Endothelial cell of umbilical vein (primary cell): Measurements from ENCODE around the gene VAMP2. TPM values are rescaled to one million over a fixed set of nuclear protein-coding genes. Genes with fewer than 3 reads are reported as not detected.

Experiments
- BruUV-seq: library from RNA; stranded (reverse); fragments of 400-500 nt; replicated peaks from 2 replicates; lab custom pipeline; 2021; lab: Mats Ljungman, UMichigan
- CTCF ChIA-PET: fragments of 300-600, 350-600 bp; sonication (Branson Sonifier 250); formaldehyde crosslinking; loops from one replicate; lab custom pipeline; 2021; ENCODE audit warnings: antibody characterized with exemption, inconsistent platforms; lab: Charles Lee
- POLR2A ChIA-PET: fragments of 300-600, 350-600 bp; sonication (Branson Sonifier 250); formaldehyde crosslinking; loops from one replicate; lab custom pipeline; 2021; ENCODE audit warnings: antibody characterized with exemption, inconsistent platforms; lab: Charles Lee
- DNase-seq: peaks from one replicate; pipeline ENCODE4 v3.0.0-alpha.2; 2011; ENCODE audit warnings: low read depth, low spot score
- FAIRE-seq: peaks from 2 replicates; lab custom pipeline; 2011; peaks lifted over from hg19 to GRCh38; lab: Jason Lieb, UNC
- H2AFZ ChIP-seq: 2 replicates; pipeline ENCODE4 v1.6.0; 2012; ENCODE audit warnings: low read depth, low read length, control low read depth, inconsistent platforms
- H3K27ac ChIP-seq: 2 replicates; pipeline ENCODE4 v1.5.1; 2011; ENCODE audit warnings: low read depth, mild to moderate bottlenecking, control low read depth, low read length, moderate library complexity; ENCODE audit not compliant: insufficient read depth
- H3K27me3 ChIP-seq, 2 experiments: 2 replicates each; pipeline versions ENCODE4 v1.6.0 to v1.6.1; 2011; ENCODE audit warnings: low read length in 2 of 2, mixed read lengths in 1 of 2; ENCODE audit not compliant: control insufficient read depth in 2 of 2, insufficient read depth in 2 of 2
- H3K36me3 ChIP-seq, 2 experiments: 2 replicates in 1 of 2; 3 replicates in 1 of 2; pipeline ENCODE4 v1.5.1; 2011; ENCODE audit warnings: low read length in 2 of 2, mild to moderate bottlenecking in 1 of 2, moderate library complexity in 1 of 2; ENCODE audit not compliant: control insufficient read depth in 2 of 2, insufficient read depth in 2 of 2; ENCODE audit errors: extremely low read depth in 1 of 2
- H3K4me1 ChIP-seq: 3 replicates; pipeline ENCODE4 v1.5.1; 2011; ENCODE audit warnings: mild to moderate bottlenecking, low read length; ENCODE audit not compliant: control insufficient read depth, insufficient read depth; ENCODE audit errors: extremely low read depth
- H3K4me2 ChIP-seq: 2 replicates; pipeline ENCODE4 v1.6.1; 2011; ENCODE audit warnings: low read length, control low read depth, mixed read lengths; ENCODE audit not compliant: insufficient read depth
- H3K4me3 ChIP-seq, 3 experiments: fragments of 200-600 bp in 1 of 3; sonication (generic), shearing (Covaris generic) in 1 of 3; replicated peaks in 1 of 3; 2 replicates each; pipeline ENCODE4 v1.5.1; 2011 to 2016; ENCODE audit warnings: control low read depth in 3 of 3, low read length in 3 of 3, mild to moderate bottlenecking in 2 of 3, inconsistent platforms in 1 of 3, low read depth in 1 of 3, moderate library complexity in 1 of 3; ENCODE audit not compliant: insufficient read depth in 1 of 3
- H3K79me2 ChIP-seq: 2 replicates; pipeline ENCODE4 v1.6.0; 2012; ENCODE audit warnings: low read length, inconsistent platforms; ENCODE audit not compliant: control insufficient read depth, insufficient read depth
- H3K9ac ChIP-seq: replicated peaks from 2 replicates; pipeline ENCODE3; 2011; ENCODE audit warnings: low read length, control low read depth; ENCODE audit not compliant: insufficient read depth; ENCODE audit errors: extremely low read depth
- H3K9me1 ChIP-seq: replicated peaks from 3 replicates; pipeline ENCODE4 v1.6.0; 2011; ENCODE audit warnings: mild to moderate bottlenecking, low read length; ENCODE audit not compliant: control insufficient read depth, insufficient read depth; ENCODE audit errors: extremely low read depth
- H3K9me3 ChIP-seq: replicated peaks from 2 replicates; pipeline ENCODE4 v1.5.1; 2012; ENCODE audit warnings: low read length, inconsistent platforms; ENCODE audit not compliant: control insufficient read depth, insufficient read depth
- H4K20me1 ChIP-seq: replicated peaks from 2 replicates; pipeline ENCODE3; 2011; ENCODE audit warnings: mild to moderate bottlenecking, low read length; ENCODE audit not compliant: control insufficient read depth, insufficient read depth; ENCODE audit errors: extremely low read depth
- EZH2 ChIP-seq: IDR thresholded peaks from 2 replicates; pipeline ENCODE4 v1.6.1; 2012; ENCODE audit warnings: borderline replicate concordance, low read depth, mild to moderate bottlenecking, moderate library complexity, low read length, inconsistent platforms; ENCODE audit not compliant: severe bottlenecking
- FOS ChIP-seq: IDR thresholded peaks from 2 replicates; pipeline ENCODE4 v1.6.1; 2011; ENCODE audit warnings: mild to moderate bottlenecking, low read length, moderate library complexity, borderline replicate concordance; ENCODE audit not compliant: insufficient read depth
- GATA2 ChIP-seq: IDR thresholded peaks from 2 replicates; pipeline ENCODE4 v1.7.0; 2011; ENCODE audit warnings: low read depth, mild to moderate bottlenecking, moderate library complexity, mixed read lengths, low read length; ENCODE audit not compliant: insufficient read length, insufficient read depth
- JUN ChIP-seq: IDR thresholded peaks from 2 replicates; pipeline ENCODE4 v1.6.1; 2011; ENCODE audit warnings: borderline replicate concordance, low read depth; ENCODE audit not compliant: insufficient read length, insufficient read depth
- MYC ChIP-seq: IDR thresholded peaks from one replicate; pipeline ENCODE4 v1.6.1; 2011; ENCODE audit warnings: mild to moderate bottlenecking, low read depth, low read length
- POLR2A ChIP-seq: IDR thresholded peaks from 2 replicates; pipeline ENCODE4 v1.6.1; 2012; ENCODE audit warnings: low read depth, mild to moderate bottlenecking, control low read depth, low read length
- POLR2AphosphoS5 ChIP-seq: IDR thresholded peaks from 2 replicates; pipeline ENCODE4 v1.6.1; 2012; ENCODE audit warnings: low read depth, mild to moderate bottlenecking, control low read depth, low read length, moderate library complexity; ENCODE audit not compliant: insufficient read depth
- dilution Hi-C: fragments of 300-500 bp; cut with MboI; formaldehyde crosslinking; loops from one replicate; pipeline ENCODE4 v1.15.0; 2019; ENCODE audit warnings: low sequenced_read_pairs; ENCODE audit not compliant: extremely low pct_ligation_motif_present
- intact Hi-C: fragments of 100-400 bp; cut with micrococcal nuclease; formaldehyde crosslinking; loops from one replicate; pipeline ENCODE4 v1.10.0; 2022
- polyA plus RNA-seq, 4 experiments: library from polyadenylated mRNA; depleted of rRNA in 3 of 4; stranded (reverse) in 3 of 4; unstranded in 1 of 4; fragments of >200 nt; gene quantifications; 2 replicates each; pipeline versions ENCODE4 v1.2.1 to v1.2.3, GENCODE V29; 2011 to 2012; ENCODE audit warnings: missing spikeins in 1 of 4
- total RNA-seq: library from RNA; stranded (reverse); gene quantifications from 2 replicates; pipeline ENCODE4 v1.2.3, GENCODE V29; 2021
- TF ChIP-seq, protein P1 (sequence below): IDR thresholded peaks from 2 replicates; pipeline ENCODE4 v1.6.1; 2011; ENCODE audit not compliant: insufficient read depth, insufficient read length
- TF ChIP-seq, protein P2 (sequence below), 2 donors: IDR thresholded peaks; 1 replicate in 1 of 2; 2 replicates in 1 of 2; pipeline ENCODE4 v1.5.1; 2011; ENCODE audit warnings: low read length in 2 of 2, mild to moderate bottlenecking in 2 of 2, moderate library complexity in 2 of 2, control low read depth in 1 of 2, inconsistent platforms in 1 of 2, low read depth in 1 of 2; ENCODE audit not compliant: insufficient read depth in 1 of 2; ENCODE audit errors: extremely low read depth in 1 of 2

VAMP2 gene
- total and polyA plus RNA-seq, 2 donors (not counting 3 experiments of a cell fraction or from before 2014, with no cell fraction given): 35.9 to 38.0 TPM

DNA sequence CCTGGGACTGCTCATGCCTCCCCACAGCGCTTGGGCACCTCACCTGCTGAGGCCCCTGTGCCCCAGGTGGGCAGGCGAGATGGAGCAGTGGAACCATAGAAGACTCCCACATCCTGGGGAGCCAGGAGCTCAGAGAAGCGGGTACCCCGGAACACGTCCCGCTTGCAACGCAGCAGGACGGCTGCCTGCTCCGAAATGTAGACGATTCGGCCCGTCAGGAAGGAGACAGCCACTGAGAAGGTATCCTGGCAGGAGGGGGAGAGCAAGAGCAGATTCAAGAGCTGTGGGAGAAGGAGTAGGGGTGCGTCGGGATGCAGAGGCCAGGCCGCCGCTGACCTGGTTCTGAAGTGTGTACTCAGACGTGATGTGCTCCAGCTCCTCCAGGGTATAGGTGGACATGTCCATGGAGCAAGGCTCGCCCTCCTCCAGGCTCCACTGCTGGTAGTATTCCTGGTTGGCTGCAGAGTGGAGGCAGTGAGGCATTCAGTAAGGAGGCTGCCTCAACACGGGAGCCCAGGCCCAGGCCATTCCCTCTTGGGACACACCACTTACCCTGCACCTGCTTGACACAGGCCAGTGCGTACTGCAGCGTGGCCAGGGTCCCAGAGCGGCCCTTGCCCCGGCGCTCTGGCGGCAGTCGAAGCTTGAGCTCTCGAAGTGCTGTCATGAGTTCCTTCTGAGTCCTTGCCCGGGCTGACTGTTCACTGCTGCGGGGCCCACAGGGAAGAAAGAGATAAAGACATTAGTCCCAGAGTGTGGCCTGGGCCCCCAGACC is 13.1 kb downstream of the VAMP2 start:
- Histone ChIP-seq H3K4me3 (no peak overlapping the region), H3K9ac (no peak overlapping the region), H3K79me2 (peaks cover 5% of the 10 kb centered on the region), H3K27ac (no peak overlapping the region), H3K36me3 (peaks cover 2 to 49% of the 10 kb centered on the region in 2 experiments), H2AFZ (no peak overlapping the region), H3K4me2 (no peak overlapping the region), H3K27me3 (no peaks in the 10 kb centered on the region), H4K20me1 (no peaks in the 10 kb centered on the region), H3K4me1 (peaks cover 30% of the 10 kb centered on the region), H3K9me1 (no peaks in the 10 kb centered on the region), H3K9me3 (no peaks in the 10 kb centered on the region)
- intact Hi-C loops (no loop called here), dilution Hi-C loops (no loop called here)
- FAIRE-seq (no peak), DNase-seq (no peak)
- TF ChIP-seq EZH2: no peak
- TF ChIP-seq JUN: no peak
- TF ChIP-seq, protein P1, sequence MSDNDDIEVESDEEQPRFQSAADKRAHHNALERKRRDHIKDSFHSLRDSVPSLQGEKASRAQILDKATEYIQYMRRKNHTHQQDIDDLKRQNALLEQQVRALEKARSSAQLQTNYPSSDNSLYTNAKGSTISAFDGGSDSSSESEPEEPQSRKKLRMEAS: no peak
- TF ChIP-seq POLR2AphosphoS5: no peak
- TF ChIP-seq FOS: no peak
- no peak for TF ChIP-seq POLR2A
- TF ChIP-seq GATA2: no peak
- TF ChIP-seq, protein P2, sequence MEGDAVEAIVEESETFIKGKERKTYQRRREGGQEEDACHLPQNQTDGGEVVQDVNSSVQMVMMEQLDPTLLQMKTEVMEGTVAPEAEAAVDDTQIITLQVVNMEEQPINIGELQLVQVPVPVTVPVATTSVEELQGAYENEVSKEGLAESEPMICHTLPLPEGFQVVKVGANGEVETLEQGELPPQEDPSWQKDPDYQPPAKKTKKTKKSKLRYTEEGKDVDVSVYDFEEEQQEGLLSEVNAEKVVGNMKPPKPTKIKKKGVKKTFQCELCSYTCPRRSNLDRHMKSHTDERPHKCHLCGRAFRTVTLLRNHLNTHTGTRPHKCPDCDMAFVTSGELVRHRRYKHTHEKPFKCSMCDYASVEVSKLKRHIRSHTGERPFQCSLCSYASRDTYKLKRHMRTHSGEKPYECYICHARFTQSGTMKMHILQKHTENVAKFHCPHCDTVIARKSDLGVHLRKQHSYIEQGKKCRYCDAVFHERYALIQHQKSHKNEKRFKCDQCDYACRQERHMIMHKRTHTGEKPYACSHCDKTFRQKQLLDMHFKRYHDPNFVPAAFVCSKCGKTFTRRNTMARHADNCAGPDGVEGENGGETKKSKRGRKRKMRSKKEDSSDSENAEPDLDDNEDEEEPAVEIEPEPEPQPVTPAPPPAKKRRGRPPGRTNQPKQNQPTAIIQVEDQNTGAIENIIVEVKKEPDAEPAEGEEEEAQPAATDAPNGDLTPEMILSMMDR (IDR thresholded peaks at IDR 0.05; ENCODE audit: extremely low read depth in 1 of 2, insufficient read depth in 1 of 2, low read depth in 1 of 2, low read length in 2 of 2): no peak
- no peak for TF ChIP-seq MYC
- ChIA-PET CTCF (interaction anchor here (3.6 kb wide), 1 partner anchor 9 kb away, joined by 28 read pairs; no protein-coding TSS in a partner anchor), POLR2A (no interaction called here)
- BruUV-seq: no TSS peak
